HG03378 (cell line): ENCODE data around the gene CRADD.
"Not testable (repeated sequence)": the region's sequence is repeated elsewhere in the genome, so short reads cannot be mapped to it uniquely, and the experiment has no call there.

Source experiments
- ATAC-seq: cut with Tn5 transposase; IDR thresholded peaks from one replicate; pipeline ENCODE4 v1.9.1; 2021; ENCODE audit warnings: mild to moderate bottlenecking, moderate library complexity; ENCODE audit not compliant: unreplicated experiment

CRADD gene

GRCh38 chr12:93857991-93858447 lies 180.8 kb downstream of the CRADD start:
- no peak for ATAC-seq

GRCh38 chr12:93860668-93861373 lies 183.6 kb downstream of the CRADD start:
- ATAC-seq: no peak

- no peak for ATAC-seq
Observed at GRCh38 chr12:93862424-93862823, 185.2 kb downstream of the CRADD start.

GRCh38 chr12:93865751-93866150 lies 188.6 kb downstream of the CRADD start:
- no peak for ATAC-seq

- no peak for ATAC-seq
Observed at GRCh38 chr12:93868771-93869170, 191.6 kb downstream of the CRADD start.

GRCh38 chr12:93870020-93870795 lies 193.0 kb downstream of the CRADD start:
- no peak for ATAC-seq

GRCh38 chr12:93871566-93871965 lies 194.4 kb downstream of the CRADD start:
- not testable (repeated sequence) for ATAC-seq

GRCh38 chr12:93873561-93873960 lies 196.4 kb downstream of the CRADD start:
- no peak for ATAC-seq

- no peak for ATAC-seq
Observed at GRCh38 chr12:93875157-93875556, 198.0 kb downstream of the CRADD start.

- ATAC-seq: no peak
Observed at GRCh38 chr12:93876360-93876759, 199.2 kb downstream of the CRADD start.

- no peak for ATAC-seq
Observed at GRCh38 chr12:93877446-93877845, 200.3 kb downstream of the CRADD start.

- ATAC-seq: no peak
Observed at GRCh38 chr12:93879476-93880421, 202.6 kb downstream of the CRADD start.

- no peak for ATAC-seq
Observed at GRCh38 chr12:93880853-93881522, 203.8 kb downstream of the CRADD start.

GRCh38 chr12:93882763-93883162 lies 205.6 kb downstream of the CRADD start:
- no peak for ATAC-seq

GRCh38 chr12:93883436-93884154 lies 206.4 kb downstream of the CRADD start:
- no peak for ATAC-seq

- no peak for ATAC-seq
Observed at GRCh38 chr12:93884794-93885460, 207.8 kb downstream of the CRADD start.

- ATAC-seq: not testable (repeated sequence)
Observed at GRCh38 chr12:93885973-93886532, 208.9 kb downstream of the CRADD start.

- no peak for ATAC-seq
Observed at GRCh38 chr12:93886533-93887511, 209.6 kb downstream of the CRADD start.
